ENCODE results near the gene MET. TPM values are rescaled to one million over a fixed set of nuclear protein-coding genes. Genes with fewer than 3 reads are reported as not detected.

Gene MET
- total RNA-seq, 1 experiment from 2014 or later: 5.0 TPM

GRCh38 chr7:116699722-116700120 is 27.7 kb downstream of the MET start:
- no peak for TF ChIP-seq CTCF (conservative IDR thresholded peaks at IDR 0.05)
- H3K23me2 ChIP-seq (ENCODE audit: insufficient read length, low read depth, low read length, poor library complexity, severe bottlenecking): no peaks in the 10 kb centered on the region
- no peak overlapping the region for H3K4me3 Mint-ChIP-seq
- no peak overlapping the region for H2BK5ac ChIP-seq (ENCODE audit: insufficient read length, low read length)
- no peak overlapping the region for H3K27ac Mint-ChIP-seq
- no peak overlapping the region for H3K56ac ChIP-seq (ENCODE audit: insufficient read length, low read depth, low read length)
- no peak overlapping the region for H2BK120ac ChIP-seq (ENCODE audit: low read depth, low read length, poor library complexity, severe bottlenecking)
- peaks cover 11% of the 10 kb centered on the region in 2 experiments for H3K4me1 Mint-ChIP-seq
- H3K9me3 ChIP-seq (ENCODE audit: control insufficient read depth, low read depth, low read length): no peaks in the 10 kb centered on the region
- no peak overlapping the region for H3K27ac ChIP-seq (ENCODE audit: insufficient read length, low read depth, low read length)
- DNase-seq: no peak
- no peak overlapping the region for H2AFZ ChIP-seq (ENCODE audit: low read length)
- H4K91ac ChIP-seq (ENCODE audit: insufficient read length, low read depth, low read length): no peak overlapping the region
- H3K36me3 Mint-ChIP-seq (ENCODE audit: insufficient read depth in 1 of 3, low read depth in 3 of 3): no peaks in the 10 kb centered on the region
- no peaks in the 10 kb centered on the region for H3K4me1 ChIP-seq (ENCODE audit: insufficient read depth, low read length)
- H3K14ac ChIP-seq (ENCODE audit: insufficient read depth, low read length): no peak overlapping the region
- no peak overlapping the region for H2BK20ac ChIP-seq (ENCODE audit: low read depth, low read length, poor library complexity, severe bottlenecking)
- no peak overlapping the region for H3K9ac ChIP-seq (ENCODE audit: extremely low read depth, insufficient read length, low read length)
- H3K4me2 ChIP-seq (ENCODE audit: insufficient read depth, insufficient read length, low read length): no peak overlapping the region
- H3K9me3 Mint-ChIP-seq: no peaks in the 10 kb centered on the region
- no peaks in the 10 kb centered on the region for H3K79me1 ChIP-seq (ENCODE audit: insufficient read depth, low read depth, low read length, poor library complexity, severe bottlenecking)
- H3T11ph ChIP-seq (ENCODE audit: low read length): no peak overlapping the region
- no peaks in the 10 kb centered on the region for H4K20me1 ChIP-seq (ENCODE audit: control insufficient read depth, insufficient read depth, insufficient read length)
- H2AK5ac ChIP-seq (ENCODE audit: insufficient read length, low read length): no peak overlapping the region
- no peaks in the 10 kb centered on the region for H3K79me2 ChIP-seq (ENCODE audit: insufficient read depth, low read length)
- no peak overlapping the region for H4K5ac ChIP-seq (ENCODE audit: insufficient read length, low read depth, low read length)
- no peak overlapping the region for H2BK15ac ChIP-seq (ENCODE audit: low read depth, low read length)
- no peaks in the 10 kb centered on the region for H3K27me3 ChIP-seq (ENCODE audit: insufficient read depth, low read length)
- H2BK12ac ChIP-seq (ENCODE audit: insufficient read length, low read depth, low read length): no peak overlapping the region
- no peaks in the 10 kb centered on the region for H3K27me3 Mint-ChIP-seq (ENCODE audit: low read depth)
- no peak overlapping the region for H3K4ac ChIP-seq (ENCODE audit: low read depth, low read length)
- no peak overlapping the region for H3K18ac ChIP-seq (ENCODE audit: insufficient read length, low read depth, low read length)
- H4K8ac ChIP-seq (replicated peaks; ENCODE audit: insufficient read length, low read depth, low read length): no peak overlapping the region
- no CpG with 5 or more reads among the region's 6 CpGs for WGBS (ENCODE audit: extremely low coverage, insufficient read length, low lambda C conversion rate)
- H3K23ac ChIP-seq (ENCODE audit: insufficient read length, low read depth, low read length): no peak overlapping the region

Measured in H9 (cell line).